Right cardiac atrium (tissue), 5 donors: ENCODE results near the gene PBRM1. TPM values are rescaled to one million over a fixed set of nuclear protein-coding genes. Genes with fewer than 3 reads are reported as not detected.
A peak's percentile ranks its signal among the peaks of the same experiment; 100 is the strongest.
"Not testable (repeated sequence)": the region's sequence is repeated elsewhere in the genome, so short reads cannot be mapped to it uniquely, and the experiment has no call there.

ENCODE experiments used
- ATAC-seq, 2 donors: fragments of 200-7000 bp; cut with Tn5 transposase; one replicate each; pipeline versions ENCODE4 v1.8.0 to v1.9.1; 2020; ENCODE audit warnings: moderate library complexity in 2 of 2, mild to moderate bottlenecking in 1 of 2
- DNase-seq, 3 donors: peaks; one replicate each; pipeline ENCODE4 v3.0.0-alpha.2; 2020
- H3K27ac ChIP-seq: one replicate; pipeline ENCODE4 v1.5.1; 2013; ENCODE audit warnings: mild to moderate bottlenecking, low read length, control low read depth, moderate library complexity
- H3K27me3 ChIP-seq: one replicate; pipeline ENCODE4 v1.6.1; 2013; ENCODE audit not compliant: control insufficient read depth, insufficient read depth
- H3K4me1 ChIP-seq: one replicate; pipeline ENCODE4 v1.6.1; 2013; ENCODE audit warnings: low read length; ENCODE audit not compliant: control insufficient read depth, insufficient read depth
- H3K4me3 ChIP-seq: one replicate; pipeline ENCODE4 v1.5.1; 2013; ENCODE audit warnings: low read length, control low read depth
- H3K9me3 ChIP-seq: one replicate; pipeline ENCODE4 v1.6.1; 2013; ENCODE audit warnings: low read length; ENCODE audit not compliant: control insufficient read depth
- WGBS: extraction: QIAGEN DNeasy Blood & Tissue Kit; methylation state at CpG from one replicate; pipeline ENCODE4 v1.1.7; 2013; 5-methylcytosine and 5-hydroxymethylcytosine counted together
- intact Hi-C, 4 donors: fragments of 100-400 bp; cut with DNase I; formaldehyde crosslinking; loops; one replicate each; pipeline versions ENCODE4 v1.11.0 to v1.14.0; 2022 to 2023
- polyA plus RNA-seq: library from polyadenylated mRNA; stranded (reverse); fragments of 200-250 nt; gene quantifications from one replicate; pipeline ENCODE4 v1.2.3, GENCODE V29; 2013
- total RNA-seq, 4 donors: library from RNA; stranded (reverse); fragmentation: NEBNext Ultra II Directional; extraction: Animal tissue kit (Norgen Biotek cat#: 25700); gene quantifications; one replicate each; pipeline ENCODE4 v1.2.1, GENCODE V29; 2021
- donor health status: healthy with polysubstance abuse.
- donor health status: DM: no; HTN: yes; CAD: no.
- donor health status: DM: no; HTN: no; CAD: no.
- donor health status: DM: no; HTN: yes; CAD: no; lungs with severe emphysema.
- donor health status: DM: yes; HTN: yes; CAD: no.

Gene PBRM1
- total and polyA plus RNA-seq, 5 donors, result 10.0 to 56.8 (median 55.1) TPM

DNA sequence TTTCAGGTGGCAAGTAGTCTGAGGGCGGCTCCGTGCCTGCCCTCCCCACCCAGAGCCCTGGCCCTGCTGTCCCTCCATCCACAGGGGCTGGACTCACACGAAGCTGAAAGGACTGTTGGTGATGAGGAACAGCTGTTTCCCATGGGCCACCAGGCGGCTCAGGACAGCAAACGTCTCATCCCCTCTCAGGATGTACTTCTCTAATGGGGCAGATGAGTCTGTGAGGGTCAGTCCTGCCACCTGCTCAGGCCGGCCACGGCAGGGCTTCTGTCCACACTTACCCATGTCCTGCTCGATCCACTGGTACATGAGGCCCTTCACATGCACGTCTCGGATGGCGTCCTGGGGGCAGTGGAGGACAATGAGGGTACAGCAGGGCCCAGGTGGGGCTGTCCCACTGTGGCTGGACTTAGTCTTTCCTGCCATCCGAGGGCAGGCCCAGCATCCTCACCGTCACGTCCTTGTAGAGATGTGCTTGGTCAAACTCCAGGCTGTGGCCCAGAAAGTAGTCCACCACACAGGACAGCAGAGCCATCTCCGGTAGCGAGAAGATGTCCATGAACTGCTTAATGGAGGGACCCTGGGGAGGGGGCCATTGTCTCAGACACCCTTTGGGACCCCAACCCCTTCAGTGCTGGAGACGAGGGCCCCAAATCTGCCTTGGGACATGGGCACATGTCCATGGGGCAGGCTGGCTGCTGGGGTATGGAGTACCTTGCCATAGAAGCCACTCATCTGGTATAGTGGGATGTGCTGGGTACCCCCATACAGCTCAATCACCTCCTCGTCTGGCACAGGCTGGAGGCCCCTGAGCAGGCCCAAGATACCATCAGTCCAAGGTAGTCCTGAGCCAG lies 157.8 kb downstream of the PBRM1 start:
- Histone ChIP-seq H3K4me3 (no peak overlapping the region), H3K27me3 (no peaks in the 10 kb centered on the region), H3K4me1 (peaks cover 44% of the 10 kb centered on the region), H3K27ac (no peak overlapping the region), H3K9me3 (no peaks in the 10 kb centered on the region)
- DNase-seq (peak; percentile 15 to 56 (median 46)), ATAC-seq (no peak)
- WGBS, result 81% methylated on average over 18 of the region's 18 CpGs
- intact Hi-C loops, result no loop called here

DNA sequence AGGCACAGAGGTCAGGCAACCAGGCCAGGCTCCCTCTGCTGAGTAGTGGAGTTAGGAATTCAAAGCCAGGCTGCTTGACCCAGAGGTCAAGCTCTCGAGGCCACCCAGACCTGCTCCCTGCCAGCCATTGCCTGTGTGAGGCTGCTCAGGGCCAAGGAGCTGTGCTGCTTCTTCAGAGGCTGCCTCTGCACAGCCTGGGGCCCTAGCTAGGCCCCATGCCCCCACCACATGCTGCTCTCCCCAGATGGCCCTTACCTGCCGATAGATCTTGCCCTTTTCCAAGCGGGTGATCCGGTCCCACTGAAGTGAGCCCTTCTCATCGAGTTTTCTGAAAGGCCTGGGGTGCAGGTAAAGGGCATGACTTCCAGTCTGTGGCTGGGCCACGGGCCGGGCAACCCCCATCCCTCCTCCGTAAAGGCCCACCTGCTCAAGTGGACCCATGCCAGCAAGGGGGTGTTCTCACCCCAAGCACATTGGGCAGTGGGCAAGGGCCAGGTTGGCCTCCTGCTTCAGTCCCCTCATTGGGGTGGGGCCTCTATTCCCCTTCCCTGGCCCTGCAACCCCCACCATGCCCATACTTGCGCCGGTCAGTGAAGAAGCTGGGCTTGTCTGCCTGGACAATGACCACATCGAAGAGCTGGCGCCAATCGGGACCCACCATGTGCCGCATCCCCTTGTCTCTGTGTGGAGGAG lies 158.5 kb downstream of the PBRM1 start:
- intact Hi-C loops, result no loop called here
- Histone ChIP-seq H3K9me3 (no peaks in the 10 kb centered on the region), H3K4me3 (no peak overlapping the region), H3K27ac (no peak overlapping the region), H3K4me1 (peaks cover 44% of the 10 kb centered on the region), H3K27me3 (no peaks in the 10 kb centered on the region)
- peak; percentile 23 to 61 (median 55) for DNase-seq
- ATAC-seq, result no peak
- WGBS, result 91% methylated on average over 14 of the region's 14 CpGs

DNA sequence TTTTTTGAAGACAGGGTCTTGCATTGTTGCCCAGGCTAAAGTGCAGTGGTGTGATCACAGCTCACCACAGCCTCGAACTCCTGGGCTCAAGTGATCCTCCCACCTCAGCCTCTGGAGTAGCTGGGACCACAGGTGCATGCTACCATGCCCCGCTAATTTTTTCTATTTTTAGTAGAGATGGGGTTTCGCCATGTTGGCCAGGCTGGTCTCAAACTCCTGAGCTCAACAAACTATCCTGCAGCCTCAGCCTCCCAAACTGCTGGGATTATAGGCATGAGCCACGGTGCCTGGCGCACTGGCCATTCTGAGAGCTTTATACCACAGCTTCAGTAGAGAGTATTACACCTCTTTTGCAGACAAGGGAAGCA lies 159.1 kb downstream of the PBRM1 start:
- intact Hi-C loops, result not testable (repeated sequence)

DNA sequence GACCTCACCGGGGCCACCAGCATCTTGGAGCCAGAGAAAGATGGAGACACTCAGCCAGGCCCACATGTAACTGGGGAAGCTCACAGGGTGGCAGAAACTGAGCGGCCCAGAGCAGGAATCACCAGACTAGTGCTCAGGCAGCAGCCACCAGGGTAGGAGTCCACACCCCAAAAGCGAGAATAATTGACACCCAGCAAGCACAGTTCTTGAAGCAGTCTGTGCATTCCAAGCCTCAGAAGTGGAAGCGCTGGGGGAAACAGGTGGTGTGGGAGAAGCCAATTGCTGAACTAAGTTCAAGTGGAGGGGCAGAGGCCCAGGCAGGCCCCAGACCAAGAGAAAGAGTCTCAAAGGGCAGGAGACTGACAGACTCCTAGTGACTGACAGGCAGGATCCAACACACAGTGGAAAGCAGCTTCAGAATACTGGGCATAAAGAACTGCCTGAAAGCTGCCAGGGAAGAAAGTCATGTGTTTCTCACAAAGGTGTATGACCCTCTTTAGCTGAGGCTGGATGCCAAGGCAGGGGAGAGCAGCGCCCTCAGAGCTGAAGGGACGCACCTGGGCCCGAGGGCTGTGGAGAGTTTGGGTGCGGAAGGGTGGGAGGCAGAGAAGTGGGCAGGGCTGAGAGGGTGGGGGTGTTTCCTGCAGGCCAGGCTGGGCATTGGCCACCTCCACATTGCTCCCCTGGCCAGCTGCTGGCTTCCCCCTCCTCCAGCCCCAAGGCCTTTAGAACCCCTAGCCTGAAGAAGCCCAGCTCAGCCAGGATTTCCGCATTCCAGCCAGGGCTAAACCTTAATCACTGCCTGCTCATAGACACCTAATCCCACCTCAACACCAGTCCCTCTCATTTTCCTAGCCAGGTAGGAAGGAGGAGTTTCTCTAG lies 159.8 kb downstream of the PBRM1 start:
- Histone ChIP-seq H3K9me3 (no peaks in the 10 kb centered on the region), H3K27me3 (no peaks in the 10 kb centered on the region), H3K27ac (peak overlapping the region; percentile 69), H3K4me1 (peaks cover 37% of the 10 kb centered on the region), H3K4me3 (no peak overlapping the region)
- 63% methylated on average over 9 of the region's 9 CpGs for WGBS
- no peak for ATAC-seq
- intact Hi-C loops, result no loop called here
- peak; percentile 24 to 55 (median 40) for DNase-seq

More for the DNA sequence above, 159.1 kb downstream of the PBRM1 start:
- WGBS, result 93% methylated on average over 5 of the region's 5 CpGs
- not testable (repeated sequence) for H3K9me3 ChIP-seq, H3K4me3 ChIP-seq, DNase-seq, ATAC-seq, H3K27me3 ChIP-seq
- Histone ChIP-seq H3K27ac (peak overlapping the region; percentile 69), H3K4me1 (peaks cover 38% of the 10 kb centered on the region)

DNA sequence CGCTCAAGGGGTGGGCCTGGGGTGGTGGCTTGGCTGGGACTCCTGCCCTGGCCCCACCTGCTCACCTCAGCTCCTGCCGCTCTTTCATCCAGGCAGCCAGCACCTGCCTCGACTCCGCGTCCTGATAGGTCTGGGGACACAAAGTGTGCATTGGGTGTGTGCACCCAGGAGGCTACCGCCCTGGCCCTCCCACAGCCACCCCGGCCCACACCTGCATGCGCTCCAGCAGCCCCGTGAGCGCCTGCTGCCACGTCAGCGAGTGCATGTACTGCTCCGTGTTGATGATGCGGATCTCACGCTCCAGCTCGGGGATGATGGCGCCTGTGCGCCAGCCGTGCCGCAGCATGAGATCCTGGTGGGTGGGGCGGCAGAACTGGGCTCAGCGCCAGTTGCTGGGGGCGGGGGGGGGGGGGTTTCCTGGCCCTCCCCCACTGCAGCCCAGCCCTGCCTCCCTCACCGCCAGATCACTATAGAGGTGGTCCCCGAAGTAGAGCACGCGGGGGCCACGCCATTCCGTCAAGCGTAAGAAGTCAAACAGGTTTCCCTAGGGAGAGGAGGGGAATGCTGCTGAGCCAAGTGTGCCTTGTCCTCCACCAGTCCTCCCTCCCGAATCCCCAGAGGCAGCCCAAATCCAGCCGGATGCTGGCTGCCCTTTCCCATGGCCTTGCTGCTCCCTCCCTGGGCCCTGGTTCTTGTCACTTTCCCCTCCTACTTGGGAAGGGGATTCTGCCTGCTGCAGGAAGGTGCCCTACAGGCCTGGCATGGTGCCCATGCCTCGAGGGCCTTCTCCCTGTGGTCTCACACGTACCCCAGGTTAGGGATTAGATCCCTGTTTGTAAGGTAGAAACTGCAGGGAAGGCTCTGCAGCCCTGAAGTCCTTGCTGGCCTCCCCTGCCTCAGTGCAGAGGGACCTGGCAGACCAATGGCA lies 160.7 kb downstream of the PBRM1 start:
- ATAC-seq (peak; percentile 9 to 55), DNase-seq (peak; percentile 72 to 87 (median 80))
- H3K27ac ChIP-seq, result peak overlapping the region; percentile 69
- H3K9me3 ChIP-seq, result no peaks in the 10 kb centered on the region
- peaks cover 33% of the 10 kb centered on the region for H3K4me1 ChIP-seq
- 56% methylated on average over 34 of the region's 34 CpGs for WGBS
- no peak overlapping the region for H3K4me3 ChIP-seq
- intact Hi-C loops, result no loop called here
- H3K27me3 ChIP-seq, result no peaks in the 10 kb centered on the region

DNA sequence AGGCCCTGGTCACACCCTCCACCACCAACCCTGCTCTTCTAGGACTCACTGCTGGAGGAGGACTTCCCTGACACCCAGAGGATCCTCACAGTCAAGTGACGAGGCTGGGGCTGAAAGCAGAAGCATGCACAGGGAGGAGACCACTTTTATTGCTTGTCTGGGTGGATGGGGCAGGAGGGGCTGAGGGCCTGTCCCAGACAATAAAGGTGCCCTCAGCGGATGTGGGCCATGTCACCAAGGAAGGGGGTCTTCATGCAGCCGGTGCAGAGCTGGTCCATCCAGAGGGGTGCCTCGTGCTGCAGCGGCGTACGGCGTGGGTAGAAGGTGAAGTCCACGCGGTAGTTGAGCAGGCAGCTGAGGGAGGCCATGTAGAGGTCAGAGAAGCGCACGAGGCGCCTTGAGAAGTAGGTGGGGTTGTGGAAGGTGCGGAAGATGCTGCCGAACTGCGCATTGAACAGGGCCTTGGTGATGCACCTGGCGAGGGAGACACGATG lies 161.4 kb downstream of the PBRM1 start:
- peak in 1 of 3 donors; percentile 62 for DNase-seq
- WGBS, result 94% methylated on average over 18 of the region's 18 CpGs
- Histone ChIP-seq H3K9me3 (no peaks in the 10 kb centered on the region), H3K27ac (peak overlapping the region; percentile 19), H3K4me3 (no peak overlapping the region), H3K27me3 (no peaks in the 10 kb centered on the region), H3K4me1 (peaks cover 26% of the 10 kb centered on the region)
- ATAC-seq, result no peak
- intact Hi-C loops, result no loop called here

DNA sequence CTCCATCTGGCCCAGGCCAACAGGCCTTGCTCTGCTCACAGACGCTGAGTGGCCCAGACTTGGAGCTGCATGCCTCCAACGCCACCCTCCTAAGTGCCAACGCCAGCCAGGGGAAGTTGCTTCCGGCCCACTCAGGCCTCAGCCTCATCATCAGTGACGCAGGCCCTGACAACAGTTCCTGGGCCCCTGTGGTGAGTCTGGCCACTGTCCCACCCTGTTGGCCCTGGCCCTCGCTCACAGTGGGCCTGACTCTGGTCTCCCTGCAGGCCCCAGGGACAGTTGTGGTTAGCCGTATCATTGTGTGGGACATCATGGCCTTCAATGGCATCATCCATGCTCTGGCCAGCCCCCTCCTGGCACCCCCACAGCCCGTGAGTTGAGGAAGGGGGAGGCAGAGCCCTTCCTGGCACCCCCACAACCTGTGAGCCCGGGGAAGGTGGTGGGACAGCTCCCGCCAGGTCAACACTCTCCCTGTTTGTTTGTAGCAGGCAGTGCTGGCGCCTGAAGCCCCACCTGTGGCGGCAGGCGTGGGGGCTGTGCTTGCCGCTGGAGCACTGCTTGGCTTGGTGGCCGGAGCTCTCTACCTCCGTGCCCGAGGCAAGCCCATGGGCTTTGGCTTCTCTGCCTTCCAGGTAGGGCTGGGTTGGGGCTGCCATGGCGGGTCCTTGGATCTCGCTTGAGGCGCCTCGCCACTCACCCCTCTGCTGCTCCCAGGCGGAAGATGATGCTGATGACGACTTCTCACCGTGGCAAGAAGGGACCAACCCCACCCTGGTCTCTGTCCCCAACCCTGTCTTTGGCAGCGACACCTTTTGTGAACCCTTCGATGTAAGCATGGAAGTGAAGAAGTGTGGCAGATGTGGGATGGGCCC lies 162.1 kb downstream of the PBRM1 start:
- intact Hi-C loops, result no loop called here
- H3K27ac ChIP-seq, result no peak overlapping the region
- no peak for ATAC-seq

DNA sequence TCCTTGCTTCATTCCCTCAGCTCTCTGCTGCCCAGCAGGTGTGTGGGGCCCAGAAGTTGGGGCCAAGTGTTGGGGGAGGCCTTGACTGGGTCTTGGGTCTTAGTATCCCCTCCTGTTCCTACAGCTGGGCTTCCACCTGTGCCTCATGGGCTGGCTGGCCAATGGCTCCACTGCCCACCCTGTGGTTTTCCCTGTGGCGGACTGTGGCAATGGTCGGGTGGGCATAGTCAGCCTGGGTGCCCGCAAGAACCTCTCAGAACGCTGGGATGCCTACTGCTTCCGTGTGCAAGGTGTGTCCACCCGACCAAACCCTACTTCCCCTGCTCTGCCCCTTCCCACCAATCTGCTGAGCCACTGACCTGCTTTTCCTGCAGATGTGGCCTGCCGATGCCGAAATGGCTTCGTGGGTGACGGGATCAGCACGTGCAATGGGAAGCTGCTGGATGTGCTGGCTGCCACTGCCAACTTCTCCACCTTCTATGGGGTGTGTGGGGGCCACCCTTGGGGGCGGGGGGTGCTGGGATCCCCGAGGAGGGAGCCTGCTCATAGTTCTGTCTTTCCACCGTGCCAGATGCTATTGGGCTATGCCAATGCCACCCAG lies 163.0 kb downstream of the PBRM1 start:
- H3K4me1 ChIP-seq, result peaks cover 19% of the 10 kb centered on the region
- H3K27me3 ChIP-seq, result no peaks in the 10 kb centered on the region
- no peak for ATAC-seq
- intact Hi-C loops, result no loop called here
- H3K4me3 ChIP-seq, result no peak overlapping the region
- WGBS, result 90% methylated on average over 14 of the region's 14 CpGs
- no peak overlapping the region for H3K27ac ChIP-seq
- DNase-seq, result peak in 2 of 3 donors; percentile 40 to 54
- no peaks in the 10 kb centered on the region for H3K9me3 ChIP-seq

More for the DNA sequence above, 162.1 kb downstream of the PBRM1 start:
- Histone ChIP-seq H3K9me3 (no peaks in the 10 kb centered on the region), H3K27me3 (no peaks in the 10 kb centered on the region), H3K4me3 (no peak overlapping the region), H3K4me1 (peaks cover 19% of the 10 kb centered on the region)
- WGBS, result 92% methylated on average over 26 of the region's 26 CpGs
- peak; percentile 13 to 57 (median 44) for DNase-seq
